ENCODE data around the gene CNKSR2.

CNKSR2 gene

DNA sequence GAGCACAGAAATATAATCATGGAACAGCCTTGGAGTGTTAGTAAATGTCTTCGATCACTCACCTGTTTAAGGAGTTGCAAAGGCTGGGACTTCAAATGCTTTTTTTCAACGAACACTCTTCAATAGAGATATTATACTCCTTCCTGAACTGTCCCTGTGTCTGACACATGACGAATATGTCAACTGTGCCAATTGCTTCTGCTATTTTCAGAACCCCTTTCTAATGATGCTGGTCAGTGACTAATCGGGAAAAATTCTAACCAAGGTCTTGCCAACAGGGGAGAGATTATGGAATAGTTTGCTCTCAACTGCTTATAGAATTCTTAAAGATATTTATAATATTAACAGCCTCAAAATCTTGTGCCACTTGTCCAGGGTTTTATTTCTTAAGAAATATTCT is 292.5 kb downstream of the CNKSR2 start:
- no peak overlapping the region for H3K27ac ChIP-seq
- TF ChIP-seq, protein P1, sequence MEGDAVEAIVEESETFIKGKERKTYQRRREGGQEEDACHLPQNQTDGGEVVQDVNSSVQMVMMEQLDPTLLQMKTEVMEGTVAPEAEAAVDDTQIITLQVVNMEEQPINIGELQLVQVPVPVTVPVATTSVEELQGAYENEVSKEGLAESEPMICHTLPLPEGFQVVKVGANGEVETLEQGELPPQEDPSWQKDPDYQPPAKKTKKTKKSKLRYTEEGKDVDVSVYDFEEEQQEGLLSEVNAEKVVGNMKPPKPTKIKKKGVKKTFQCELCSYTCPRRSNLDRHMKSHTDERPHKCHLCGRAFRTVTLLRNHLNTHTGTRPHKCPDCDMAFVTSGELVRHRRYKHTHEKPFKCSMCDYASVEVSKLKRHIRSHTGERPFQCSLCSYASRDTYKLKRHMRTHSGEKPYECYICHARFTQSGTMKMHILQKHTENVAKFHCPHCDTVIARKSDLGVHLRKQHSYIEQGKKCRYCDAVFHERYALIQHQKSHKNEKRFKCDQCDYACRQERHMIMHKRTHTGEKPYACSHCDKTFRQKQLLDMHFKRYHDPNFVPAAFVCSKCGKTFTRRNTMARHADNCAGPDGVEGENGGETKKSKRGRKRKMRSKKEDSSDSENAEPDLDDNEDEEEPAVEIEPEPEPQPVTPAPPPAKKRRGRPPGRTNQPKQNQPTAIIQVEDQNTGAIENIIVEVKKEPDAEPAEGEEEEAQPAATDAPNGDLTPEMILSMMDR (conservative IDR thresholded peaks at IDR 0.05), result no peak

DNA sequence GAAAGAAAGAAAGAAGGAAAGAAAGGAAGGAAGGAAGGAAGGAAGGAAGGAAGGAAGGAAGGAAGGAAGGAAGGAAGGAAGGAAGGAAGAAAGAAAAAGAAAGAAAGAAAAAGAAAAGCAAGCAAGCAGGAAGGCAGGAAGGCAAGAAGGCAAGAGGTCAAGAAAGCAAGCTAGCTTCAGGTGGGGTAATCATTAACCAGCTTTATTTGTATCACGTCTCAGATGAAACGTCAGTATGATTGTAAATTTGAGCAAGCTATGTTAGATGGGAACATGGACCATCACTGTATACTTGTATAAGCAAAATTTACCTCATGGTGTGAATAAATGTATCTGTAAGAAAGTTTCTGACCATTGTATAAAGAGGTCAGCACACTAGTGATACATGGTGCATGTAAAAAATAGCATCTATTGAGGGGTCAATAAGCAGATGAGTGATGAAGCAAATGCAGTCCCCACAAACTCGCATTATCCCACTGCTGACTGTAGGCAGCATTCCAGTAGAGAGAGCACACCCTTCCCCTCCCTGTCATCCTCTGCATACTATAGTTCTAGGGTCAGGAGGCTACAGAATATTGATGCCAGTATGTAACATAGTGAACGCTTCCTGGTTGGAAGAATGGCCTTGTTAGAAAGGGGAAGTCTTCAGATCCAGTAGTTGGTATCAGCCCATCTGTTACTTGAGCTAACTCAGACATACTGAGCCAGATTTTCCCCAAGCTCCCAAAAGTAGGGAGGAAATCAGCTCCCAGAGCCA is 300.4 kb downstream of the CNKSR2 start:
- TF ChIP-seq, protein P1 (conservative IDR thresholded peaks at IDR 0.05), result no peak
- H3K27ac ChIP-seq, result no peak overlapping the region

DNA sequence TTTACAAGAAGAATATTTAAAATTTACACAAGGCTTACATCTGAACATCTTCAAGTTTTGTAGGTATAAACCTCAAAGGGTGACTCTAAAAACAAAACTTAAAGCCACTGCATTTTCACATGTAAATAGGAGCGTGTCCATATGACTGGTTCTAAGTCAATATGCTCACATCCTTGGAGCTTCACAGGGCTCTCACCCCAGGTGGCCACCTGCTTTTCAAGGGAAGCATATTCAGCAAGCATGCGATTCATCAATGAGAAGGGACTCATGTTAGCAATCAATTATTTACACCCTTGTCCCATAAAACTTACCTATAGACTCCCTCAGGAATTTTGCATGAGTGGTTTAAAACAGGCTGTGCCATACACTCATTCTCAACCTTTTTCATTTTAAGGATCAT is 301.7 kb downstream of the CNKSR2 start:
- TF ChIP-seq, protein P1 (conservative IDR thresholded peaks at IDR 0.05), result no peak
- no peak overlapping the region for H3K27ac ChIP-seq

DNA sequence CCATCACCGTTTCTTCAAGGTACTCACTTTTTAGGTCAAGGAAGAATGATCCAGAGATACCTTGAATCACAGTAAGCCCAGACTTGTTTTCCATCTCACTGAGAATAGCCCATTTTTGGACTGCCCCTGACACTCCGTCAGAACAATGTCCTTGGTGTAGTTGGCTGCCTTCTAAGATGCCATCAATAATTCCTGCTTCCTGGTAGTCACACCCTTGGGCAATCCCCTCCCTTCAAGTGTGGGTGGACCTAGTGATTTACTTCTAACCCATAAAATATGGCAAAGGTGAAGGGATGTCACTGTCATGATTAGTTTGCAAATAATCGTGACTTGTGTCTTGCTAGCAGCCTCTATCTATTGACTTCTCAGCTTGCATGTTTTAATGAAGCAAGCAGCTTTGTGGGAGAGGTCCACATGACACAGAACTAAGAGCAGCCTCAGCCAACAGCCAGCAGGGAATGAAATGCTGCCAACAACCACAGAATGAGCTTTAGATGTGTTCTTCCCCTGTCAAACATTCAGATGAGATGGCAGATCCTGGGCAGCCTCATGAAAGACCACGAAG is 303.9 kb downstream of the CNKSR2 start:
- no peak overlapping the region for H3K27ac ChIP-seq
- TF ChIP-seq, protein P1 (conservative IDR thresholded peaks at IDR 0.05), result no peak

DNA sequence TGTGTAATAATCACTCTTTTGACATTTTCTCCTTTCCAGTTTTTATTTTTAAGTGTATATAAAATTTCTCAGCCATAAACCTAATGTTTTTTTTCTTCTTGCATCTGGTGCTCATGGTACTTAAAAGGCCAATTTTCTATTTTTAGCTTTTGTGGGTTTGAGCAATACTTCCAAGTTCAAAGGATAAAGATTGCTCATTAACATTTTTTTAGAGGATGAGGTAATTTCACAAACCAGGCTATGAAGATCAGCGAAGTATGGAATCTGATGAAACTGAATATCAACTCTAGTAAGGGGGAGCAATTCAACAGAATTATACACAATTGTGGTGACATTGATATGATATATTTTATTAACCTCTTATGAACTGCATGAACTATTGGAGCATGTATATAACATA is 309.7 kb downstream of the CNKSR2 start:
- H3K27ac ChIP-seq, result no peak overlapping the region
- TF ChIP-seq, protein P1 (conservative IDR thresholded peaks at IDR 0.05), result no peak

DNA sequence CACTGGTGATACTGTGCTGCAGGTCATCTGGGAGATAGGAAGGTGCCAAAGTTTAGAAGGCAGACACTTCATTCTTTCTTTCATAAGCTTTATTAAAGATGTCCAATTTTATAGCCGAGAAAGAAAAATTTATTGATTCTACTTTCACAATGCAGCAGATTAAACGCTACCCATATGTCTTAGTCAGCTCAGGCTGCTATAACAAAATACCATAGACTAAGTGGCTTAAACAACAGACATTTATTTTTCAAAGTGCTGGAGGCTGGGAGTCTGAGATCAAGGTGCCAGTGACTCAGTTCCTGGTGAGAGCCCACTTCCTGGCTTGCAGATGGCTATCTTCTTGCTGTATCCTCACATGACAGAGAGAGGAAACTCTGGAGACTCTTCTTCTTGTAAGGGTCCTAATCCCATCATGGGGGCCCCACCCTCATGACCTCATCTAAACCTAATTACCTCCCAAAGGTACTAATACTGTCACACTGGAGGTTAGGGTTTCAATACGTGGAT is 317.3 kb downstream of the CNKSR2 start:
- TF ChIP-seq, protein P1 (conservative IDR thresholded peaks at IDR 0.05), result no peak
- no peak overlapping the region for H3K27ac ChIP-seq

DNA sequence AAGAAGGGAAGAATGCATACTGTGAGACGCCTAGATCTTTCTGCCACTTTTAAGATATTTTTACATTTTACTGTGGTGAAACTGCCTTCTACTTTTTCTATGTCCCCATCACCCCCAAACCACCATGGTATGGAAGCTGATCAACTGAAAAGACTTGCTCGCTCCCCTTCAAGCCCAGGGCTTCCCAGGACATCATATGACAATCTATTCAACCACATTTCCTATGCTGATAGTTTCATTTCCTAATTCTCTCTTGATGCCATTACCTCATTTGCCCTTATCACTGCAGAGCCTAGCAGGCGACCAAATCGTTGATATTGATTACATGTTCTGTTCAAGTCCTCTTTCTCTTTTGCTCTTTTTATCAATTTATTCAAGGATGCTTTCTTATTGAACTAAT is 324.1 kb downstream of the CNKSR2 start:
- TF ChIP-seq, protein P1 (conservative IDR thresholded peaks at IDR 0.05), result no peak
- H3K27ac ChIP-seq, result no peak overlapping the region
